NK-92 (cell line): ENCODE measurements around the gene CTAGE1.
"Not testable (repeated sequence)": the region's sequence is repeated elsewhere in the genome, so short reads cannot be mapped to it uniquely, and the experiment has no call there.

ENCODE experiments used
- DNase-seq: peaks from one replicate; lab custom pipeline; 2025; ENCODE audit not compliant: unreplicated experiment; lab: John Stamatoyannopoulos, UW

The CTAGE1 gene

DNA sequence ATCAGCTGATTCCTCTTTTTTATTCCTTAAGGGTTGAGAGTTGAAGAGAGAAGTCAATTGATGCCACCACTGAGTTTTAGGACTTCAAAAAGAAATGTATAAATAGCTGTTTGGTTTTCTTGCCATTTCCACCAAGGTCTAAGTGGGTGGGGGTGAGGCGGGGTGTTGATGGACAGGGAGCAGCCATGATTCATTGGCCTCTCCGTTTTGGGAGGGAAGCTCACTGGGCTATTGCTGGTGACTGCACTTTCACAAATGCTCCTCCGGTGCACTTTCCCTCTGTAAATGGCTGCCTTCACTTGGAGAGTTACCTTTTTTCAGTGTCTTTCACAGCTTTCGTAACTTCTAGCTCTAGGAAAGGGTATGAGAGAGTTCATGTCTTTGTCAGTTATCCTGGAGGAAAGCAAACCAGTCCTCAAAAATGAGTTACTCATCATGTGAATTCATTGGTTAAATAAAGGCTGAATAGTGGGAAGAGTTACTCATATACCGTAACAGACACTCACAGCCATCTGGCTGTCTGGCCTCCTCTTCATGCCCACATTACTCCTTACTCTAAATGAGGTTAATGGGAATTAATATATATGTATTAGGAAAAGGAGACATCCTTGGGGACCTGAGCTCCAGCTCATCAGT is 17.4 kb upstream of the CTAGE1 start:
- no peak for DNase-seq

- DNase-seq: no peak
Observed at GRCh38 chr18:22433956-22434355, 16.2 kb upstream of the CTAGE1 start.

DNA sequence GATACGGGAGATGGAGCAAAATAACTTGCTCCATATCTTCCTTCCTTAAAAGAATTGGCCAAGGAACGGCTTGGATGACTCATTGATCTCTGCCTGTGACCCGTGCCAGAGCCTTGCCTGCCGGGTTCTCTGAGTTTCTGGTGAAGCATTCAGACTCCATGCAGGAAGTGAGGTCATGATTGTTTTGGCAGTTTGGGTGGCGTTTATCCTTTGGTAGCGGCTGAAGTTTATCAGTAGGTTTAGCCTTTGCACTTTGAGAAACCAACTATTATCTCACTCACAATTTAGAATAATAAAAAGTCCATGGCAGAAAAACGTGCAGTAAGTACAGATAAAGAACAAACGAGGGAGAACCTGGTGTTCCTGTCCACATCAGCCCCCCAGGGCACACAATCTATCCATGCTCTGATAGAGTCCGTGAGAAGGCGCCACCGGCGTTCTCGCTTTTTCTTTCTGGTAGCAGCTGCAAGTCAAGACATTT is 15.0 kb upstream of the CTAGE1 start:
- no peak for DNase-seq

- no peak for DNase-seq
Observed at GRCh38 chr18:22429564-22429963, 11.8 kb upstream of the CTAGE1 start.

DNA sequence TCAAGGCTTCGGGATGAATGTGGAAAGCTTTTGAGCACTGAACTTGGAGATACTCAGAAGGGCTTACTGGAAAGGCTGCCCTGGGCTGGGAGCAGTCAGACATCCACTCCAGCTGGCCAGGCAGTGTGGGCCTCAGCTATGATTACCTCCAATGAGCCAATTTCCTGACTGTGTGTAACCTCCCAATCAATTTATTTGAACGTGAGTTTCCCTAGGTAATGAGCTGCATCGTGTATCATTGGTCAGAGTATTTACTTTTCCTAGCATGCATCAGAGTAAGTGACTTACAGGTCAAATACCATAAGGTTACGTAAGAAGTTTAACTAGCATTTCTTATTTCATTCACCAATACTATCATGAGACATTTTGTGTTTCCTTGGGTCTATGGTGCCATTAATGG is 11.0 kb upstream of the CTAGE1 start:
- no peak for DNase-seq

GRCh38 chr18:22427822-22428549 is 10.3 kb upstream of the CTAGE1 start:
- no peak for DNase-seq

DNA sequence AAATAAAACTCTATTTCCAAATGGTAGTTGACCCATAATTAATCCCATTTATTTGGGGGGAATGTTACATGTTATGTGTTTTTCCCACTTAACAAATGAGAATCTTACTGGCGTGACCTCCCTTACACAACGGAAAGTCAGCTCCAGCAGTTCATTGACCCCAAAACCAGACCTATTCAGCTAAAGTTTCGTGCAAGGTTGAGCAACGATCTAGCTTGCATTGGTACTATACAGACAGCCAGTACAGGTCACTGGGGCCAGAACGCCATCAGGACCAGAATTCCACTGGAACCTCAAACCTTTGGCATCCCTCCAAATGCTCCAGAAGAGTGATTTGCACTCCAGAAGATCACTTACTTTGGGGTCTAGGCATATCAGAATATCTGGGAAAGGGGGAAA is 6.8 kb upstream of the CTAGE1 start:
- no peak for DNase-seq

- no peak for DNase-seq
Observed at GRCh38 chr18:22423878-22424564, 6.3 kb upstream of the CTAGE1 start.

- DNase-seq: no peak
Observed at GRCh38 chr18:22422909-22423548, 5.3 kb upstream of the CTAGE1 start.

GRCh38 chr18:22420652-22421051 is 2.9 kb upstream of the CTAGE1 start:
- DNase-seq: no peak

GRCh38 chr18:22412176-22412911 is 5.4 kb downstream of the CTAGE1 start:
- no peak for DNase-seq

DNA sequence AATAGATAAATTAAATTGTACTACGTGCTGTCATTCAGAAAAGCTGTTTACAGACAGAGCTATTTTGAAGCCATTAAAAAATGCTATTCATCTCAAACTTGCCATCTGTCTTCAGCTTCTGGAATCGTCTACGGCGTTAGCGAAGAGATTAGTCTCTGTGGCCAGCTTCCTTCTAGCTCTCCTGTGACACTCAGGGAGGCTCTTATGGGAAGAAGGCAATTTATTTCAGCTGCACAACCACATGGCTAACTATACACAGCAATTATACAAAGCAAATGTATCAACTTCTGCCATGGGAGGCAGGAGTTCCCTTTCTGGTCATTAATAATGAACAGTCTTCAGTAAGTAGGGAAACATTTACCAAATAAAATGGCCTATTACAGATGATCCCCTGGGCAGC is 6.3 kb downstream of the CTAGE1 start:
- DNase-seq: no peak

GRCh38 chr18:22410126-22410525 is 7.6 kb downstream of the CTAGE1 start:
- DNase-seq: no peak

DNA sequence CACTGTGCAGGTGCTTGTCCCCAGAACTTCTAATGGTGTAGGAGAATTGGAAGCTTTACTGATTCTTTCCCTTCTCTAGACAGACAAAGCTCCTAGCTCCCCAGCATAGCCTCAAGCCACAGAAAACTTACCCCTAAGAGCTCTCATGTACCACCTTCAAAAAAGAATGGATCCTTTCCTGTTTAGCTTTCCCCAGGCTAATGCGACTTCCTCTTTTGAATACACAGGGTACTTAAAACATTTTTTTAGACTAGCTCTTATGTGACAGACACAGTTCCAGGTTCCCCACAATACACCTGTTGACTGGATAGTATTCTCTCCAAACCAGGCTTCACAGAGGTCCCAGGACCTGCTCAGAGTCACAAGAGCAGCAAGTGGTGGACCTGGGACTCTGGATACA is 8.3 kb downstream of the CTAGE1 start:
- no peak for DNase-seq

GRCh38 chr18:22408059-22408458 is 9.7 kb downstream of the CTAGE1 start:
- DNase-seq: no peak

- DNase-seq: no peak
Observed at GRCh38 chr18:22405142-22405541, 12.6 kb downstream of the CTAGE1 start.

- DNase-seq: no peak
Observed at GRCh38 chr18:22403950-22404349, 13.8 kb downstream of the CTAGE1 start.

- no peak for DNase-seq
Observed at GRCh38 chr18:22399949-22400348, 17.8 kb downstream of the CTAGE1 start.

DNA sequence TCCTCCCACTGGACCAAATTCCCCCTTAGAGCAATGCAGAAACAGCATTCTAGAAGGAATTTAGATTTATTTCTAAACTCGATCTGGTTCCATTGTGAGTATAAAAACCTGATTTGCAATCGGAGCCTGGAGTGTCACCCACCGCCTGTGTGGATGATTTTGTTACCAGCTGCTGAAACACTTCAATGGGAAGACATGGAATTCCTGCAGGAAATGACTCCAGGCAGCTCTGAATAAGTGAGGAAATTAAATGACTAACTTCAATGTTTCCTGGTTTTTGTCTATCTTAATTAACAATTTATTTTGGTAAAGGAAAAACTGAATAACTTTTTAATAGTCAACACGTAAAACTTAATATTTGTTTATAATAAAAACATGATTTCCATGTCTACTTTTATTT is 19.3 kb downstream of the CTAGE1 start:
- DNase-seq: no peak

DNA sequence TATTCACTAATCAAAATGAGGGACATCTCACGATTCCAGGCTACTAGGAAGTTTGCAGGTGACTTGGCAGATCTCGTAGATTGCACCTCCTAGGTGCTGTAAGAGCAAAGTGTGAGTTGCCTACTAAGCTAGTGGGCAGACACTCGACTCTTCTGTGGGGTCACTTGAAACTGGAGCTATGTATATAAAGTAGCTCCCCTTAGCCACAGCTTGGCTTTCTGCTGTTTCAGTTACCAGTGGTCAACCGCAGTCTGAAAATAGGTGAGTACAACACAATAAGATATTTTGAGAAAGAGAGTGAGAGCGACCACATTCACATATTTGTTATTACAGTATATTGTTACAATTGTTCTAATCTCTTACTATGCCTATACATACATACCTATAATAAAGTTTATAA is 23.3 kb downstream of the CTAGE1 start:
- no peak for DNase-seq

DNA sequence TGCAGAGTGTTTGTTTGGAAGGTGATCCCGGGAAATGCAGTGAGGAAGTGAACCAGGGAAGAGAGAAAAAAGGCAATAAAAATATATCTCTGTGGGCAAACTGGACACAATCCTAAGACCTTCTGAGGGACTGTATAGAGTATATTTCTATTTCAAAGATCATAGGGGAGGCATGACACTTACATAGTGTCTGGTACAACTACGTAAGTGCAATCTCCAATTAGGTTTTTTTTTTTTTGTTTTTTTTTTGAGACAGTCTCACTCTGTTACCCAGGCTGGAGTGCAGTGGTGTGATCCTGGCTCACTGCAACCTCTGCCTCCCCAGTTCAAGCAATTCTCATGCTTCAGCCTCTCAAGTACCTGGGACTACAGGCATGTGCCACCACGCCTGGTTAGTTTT is 24.6 kb downstream of the CTAGE1 start:
- DNase-seq: not testable (repeated sequence)
